IPS-11a (cell line): Measurements from ENCODE around the gene PTPRG.
"Not testable (repeated sequence)": the region's sequence is repeated elsewhere in the genome, so short reads cannot be mapped to it uniquely, and the experiment has no call there.

Source experiments
- H3K4me3 ChIP-seq: one replicate; pipeline ENCODE4 v1.5.1; 2013; ENCODE audit warnings: low read depth, low read length, control low read depth

The PTPRG gene

GRCh38 chr3:62025913-62026312, 464.5 kb downstream of the PTPRG start:
- no peak overlapping the region for H3K4me3 ChIP-seq

- no peak overlapping the region for H3K4me3 ChIP-seq
These were observed 465.9 kb downstream of the PTPRG start for GRCh38 chr3:62027241-62027640.

- H3K4me3 ChIP-seq: no peak overlapping the region
These were observed 466.4 kb downstream of the PTPRG start for GRCh38 chr3:62027796-62028195.

- H3K4me3 ChIP-seq: no peak overlapping the region
These were observed 466.9 kb downstream of the PTPRG start for GRCh38 chr3:62028236-62028635.

- no peak overlapping the region for H3K4me3 ChIP-seq
These were observed 471.4 kb downstream of the PTPRG start for GRCh38 chr3:62032738-62033137.

GRCh38 chr3:62035402-62036057, 474.2 kb downstream of the PTPRG start:
- H3K4me3 ChIP-seq: no peak overlapping the region

GRCh38 chr3:62036726-62037125, 475.4 kb downstream of the PTPRG start:
- no peak overlapping the region for H3K4me3 ChIP-seq

- not testable (repeated sequence) for H3K4me3 ChIP-seq
These were observed 477.4 kb downstream of the PTPRG start for GRCh38 chr3:62038798-62039197.

- no peak overlapping the region for H3K4me3 ChIP-seq
These were observed 478.2 kb downstream of the PTPRG start for GRCh38 chr3:62039586-62039985.

GRCh38 chr3:62041681-62042080, 480.3 kb downstream of the PTPRG start:
- H3K4me3 ChIP-seq: no peak overlapping the region

GRCh38 chr3:62044874-62045411, 483.6 kb downstream of the PTPRG start:
- H3K4me3 ChIP-seq: no peak overlapping the region

GRCh38 chr3:62046326-62046725, 485.0 kb downstream of the PTPRG start:
- no peak overlapping the region for H3K4me3 ChIP-seq

- H3K4me3 ChIP-seq: no peak overlapping the region
These were observed 487.2 kb downstream of the PTPRG start for GRCh38 chr3:62048577-62048976.

GRCh38 chr3:62049033-62049432, 487.7 kb downstream of the PTPRG start:
- no peak overlapping the region for H3K4me3 ChIP-seq

- no peak overlapping the region for H3K4me3 ChIP-seq
These were observed 490.1 kb downstream of the PTPRG start for GRCh38 chr3:62051506-62051905.

GRCh38 chr3:62052331-62052730, 491.0 kb downstream of the PTPRG start:
- H3K4me3 ChIP-seq: no peak overlapping the region

- H3K4me3 ChIP-seq: no peak overlapping the region
These were observed 495.3 kb downstream of the PTPRG start for GRCh38 chr3:62056658-62057057.

- H3K4me3 ChIP-seq: no peak overlapping the region
These were observed 496.1 kb downstream of the PTPRG start for GRCh38 chr3:62057339-62058047.

- no peak overlapping the region for H3K4me3 ChIP-seq
These were observed 504.8 kb downstream of the PTPRG start for GRCh38 chr3:62065985-62066693.

GRCh38 chr3:62068337-62068736, 507.0 kb downstream of the PTPRG start:
- no peak overlapping the region for H3K4me3 ChIP-seq

- H3K4me3 ChIP-seq: no peak overlapping the region
These were observed 509.5 kb downstream of the PTPRG start for GRCh38 chr3:62070891-62071290.

- no peak overlapping the region for H3K4me3 ChIP-seq
These were observed 511.7 kb downstream of the PTPRG start for GRCh38 chr3:62073038-62073437.
